Stimulated activated effector memory CD8-positive, alpha-beta T cell treated with anti-CD3 and anti-CD28 coated beads, Interleukin-12 subunit alpha, Interleukin-12 subunit beta, amount 100 ng/mL, for 72 hours (primary cell): ENCODE measurements around the gene ZNF106.

Experiments
- ATAC-seq: fragments of 150-1000 bp; cut with Tn5 transposase; 2 replicates; pipeline ENCODE4 v1.10.0; 2021
- DNase-seq, 2 donors: peaks; one replicate each; pipeline ENCODE4 v3.0.0; 2021 to 2022; ENCODE audit warnings: low spot score in 2 of 2
- H3K27ac Mint-ChIP-seq: one replicate; pipeline ENCODE4 v1.8.0; 2022; ENCODE audit warnings: mild to moderate bottlenecking, mixed read lengths
- H3K36me3 Mint-ChIP-seq: one replicate; pipeline ENCODE4 v1.8.0; 2022; ENCODE audit warnings: mild to moderate bottlenecking, mixed read lengths
- H3K4me1 Mint-ChIP-seq: one replicate; pipeline ENCODE4 v1.8.0; 2022; ENCODE audit warnings: mixed read lengths
- H3K4me3 Mint-ChIP-seq: one replicate; pipeline ENCODE4 v1.8.0; 2022; ENCODE audit warnings: mild to moderate bottlenecking, mixed read lengths
- H3K9me3 Mint-ChIP-seq: one replicate; pipeline ENCODE4 v1.8.0; 2022; ENCODE audit warnings: mixed read lengths

The ZNF106 gene

DNA sequence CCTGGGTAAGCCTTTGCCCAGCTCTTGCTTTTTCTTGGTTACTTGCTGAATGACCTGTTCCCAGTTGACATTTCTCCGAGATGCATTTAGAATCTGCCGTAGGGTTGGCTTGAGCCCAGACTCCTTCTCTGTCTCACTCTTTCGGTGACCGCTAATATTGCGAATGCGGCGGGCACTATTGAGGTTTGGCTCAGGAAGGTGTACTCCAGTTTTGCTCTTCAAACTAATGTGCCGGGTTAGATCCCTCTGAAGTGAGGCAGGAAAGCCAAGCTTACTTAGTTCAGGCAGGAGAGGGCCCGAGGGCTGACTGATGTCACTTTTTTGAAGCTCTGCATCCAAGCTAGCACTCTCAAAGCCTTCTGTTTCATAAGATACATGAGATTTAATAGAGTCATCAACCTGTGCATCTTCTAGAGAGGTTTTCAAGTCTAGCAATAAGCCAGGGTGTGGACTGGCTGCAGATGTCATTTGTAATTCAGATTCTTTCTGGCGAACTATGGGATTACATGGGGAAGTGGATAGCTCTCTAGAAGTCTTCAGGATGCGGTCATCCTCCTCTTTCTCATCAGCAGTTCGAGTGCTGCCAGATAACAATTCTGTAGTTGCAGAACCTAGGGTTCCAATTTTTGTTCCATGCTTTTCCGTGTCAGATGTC lies 41.0 kb downstream of the ZNF106 start:
- H3K27ac Mint-ChIP-seq, result no peak overlapping the region
- peaks cover 7% of the 10 kb centered on the region for H3K4me1 Mint-ChIP-seq
- no peak for ATAC-seq
- H3K9me3 Mint-ChIP-seq, result no peaks in the 10 kb centered on the region
- DNase-seq, result no peak
- no peak overlapping the region for H3K4me3 Mint-ChIP-seq
- H3K36me3 Mint-ChIP-seq, result peaks cover 77% of the 10 kb centered on the region

DNA sequence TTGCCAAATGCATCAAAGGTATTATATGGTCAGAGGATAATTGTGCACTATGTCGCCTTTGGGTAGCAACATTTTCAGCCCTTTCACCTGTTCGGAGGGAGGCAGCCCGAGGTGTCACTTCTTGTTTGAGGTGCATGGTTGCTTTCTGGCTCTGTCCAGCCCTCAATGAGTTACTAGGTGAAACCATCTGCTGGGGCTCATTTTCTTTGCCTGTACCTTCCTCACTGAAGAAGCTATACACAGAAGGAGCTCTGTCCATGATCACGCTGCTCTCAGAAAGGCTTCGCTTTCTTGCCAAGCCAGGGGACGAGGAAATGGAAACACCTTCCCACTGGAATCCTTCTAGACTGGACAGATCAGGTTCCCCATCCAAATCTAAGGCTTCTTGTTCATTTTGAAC lies 42.7 kb downstream of the ZNF106 start:
- peaks cover 7% of the 10 kb centered on the region for H3K4me1 Mint-ChIP-seq
- peaks cover 83% of the 10 kb centered on the region for H3K36me3 Mint-ChIP-seq
- no peak overlapping the region for H3K27ac Mint-ChIP-seq

DNA sequence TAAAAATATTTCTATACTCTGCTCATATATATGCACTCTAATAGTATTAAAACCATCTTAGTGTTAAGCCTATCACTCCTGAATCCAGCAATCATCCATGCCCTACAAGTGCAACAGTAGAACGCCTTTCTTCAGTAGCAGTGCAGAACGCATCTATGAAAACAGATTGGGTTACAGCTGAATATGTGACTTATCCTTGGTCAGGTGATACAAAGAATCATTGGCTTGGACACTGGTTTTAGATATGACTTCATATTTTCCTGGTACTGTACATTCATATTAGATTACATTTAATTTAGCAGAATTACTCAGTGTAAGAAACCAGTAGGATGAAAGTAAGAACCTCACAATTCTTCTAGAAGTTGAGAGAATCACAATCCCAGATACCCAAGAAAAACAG lies 43.3 kb downstream of the ZNF106 start:
- Mint-ChIP-seq H3K4me3 (no peak overlapping the region), H3K4me1 (peaks cover 7% of the 10 kb centered on the region), H3K36me3 (peaks cover 85% of the 10 kb centered on the region), H3K9me3 (no peaks in the 10 kb centered on the region), H3K27ac (no peak overlapping the region)
- DNase-seq (no peak), ATAC-seq (no peak)

More for the DNA sequence above, 42.7 kb downstream of the ZNF106 start:
- no peak for DNase-seq
- Mint-ChIP-seq H3K4me3 (no peak overlapping the region), H3K9me3 (no peaks in the 10 kb centered on the region)
- ATAC-seq, result no peak

DNA sequence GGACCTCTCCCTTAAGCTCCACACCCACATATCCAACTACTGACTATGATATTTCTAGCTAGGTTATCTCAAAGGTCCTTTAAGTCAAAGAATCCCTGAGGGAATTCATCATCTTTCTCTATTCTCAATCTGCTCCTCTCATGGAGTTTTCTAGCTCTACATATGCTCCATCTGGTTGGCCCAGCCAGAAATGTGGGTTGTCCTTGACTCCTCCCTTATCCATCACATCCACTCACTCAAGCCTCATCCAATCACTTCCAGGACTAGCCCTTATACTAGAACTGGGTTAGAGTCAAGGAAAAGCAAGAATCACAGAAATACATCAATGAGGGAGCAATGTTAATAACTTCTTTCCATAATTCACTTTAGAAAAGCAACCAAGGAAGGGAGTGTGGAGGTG lies 45.4 kb downstream of the ZNF106 start:
- no peak overlapping the region for H3K4me3 Mint-ChIP-seq
- H3K4me1 Mint-ChIP-seq, result peaks cover 4% of the 10 kb centered on the region
- H3K36me3 Mint-ChIP-seq, result peaks cover 86% of the 10 kb centered on the region
- no peak overlapping the region for H3K27ac Mint-ChIP-seq
- DNase-seq (no peak), ATAC-seq (no peak)
- H3K9me3 Mint-ChIP-seq, result no peaks in the 10 kb centered on the region

DNA sequence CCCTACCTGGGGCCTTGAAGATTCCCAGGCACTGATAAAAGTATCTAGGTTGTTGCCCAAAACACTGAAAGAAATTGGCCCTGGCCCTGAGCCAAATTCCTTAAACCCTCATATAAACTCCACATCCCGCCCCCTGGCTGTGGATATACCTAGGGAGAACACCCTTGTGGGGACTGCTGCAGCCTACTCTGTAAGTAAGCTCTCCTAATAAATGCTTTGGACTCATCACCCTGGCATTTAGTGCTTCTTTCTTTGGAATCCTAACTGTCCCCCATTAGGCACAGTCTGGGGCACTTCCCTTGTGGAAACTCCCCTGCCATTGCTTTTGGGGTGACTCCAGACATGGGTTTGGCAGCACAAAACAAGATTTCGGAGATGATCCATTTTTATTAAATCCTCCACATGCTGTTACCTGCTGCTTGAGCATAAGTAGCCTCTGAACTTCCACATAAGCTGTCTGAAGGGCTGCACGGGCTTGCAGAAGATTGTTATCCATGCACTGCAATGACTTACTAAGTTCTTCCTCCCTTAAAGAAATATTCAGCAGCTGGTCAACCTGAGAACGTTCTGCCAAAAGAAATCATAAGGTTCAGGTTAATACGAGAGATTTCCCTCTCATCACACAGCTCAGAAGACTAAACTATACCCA lies 46.4 kb downstream of the ZNF106 start:
- Mint-ChIP-seq H3K4me1 (no peaks in the 10 kb centered on the region), H3K36me3 (peaks cover 90% of the 10 kb centered on the region), H3K9me3 (no peaks in the 10 kb centered on the region), H3K27ac (peak overlapping the region; percentile 32), H3K4me3 (no peak overlapping the region)
- DNase-seq (no peak), ATAC-seq (no peak)

DNA sequence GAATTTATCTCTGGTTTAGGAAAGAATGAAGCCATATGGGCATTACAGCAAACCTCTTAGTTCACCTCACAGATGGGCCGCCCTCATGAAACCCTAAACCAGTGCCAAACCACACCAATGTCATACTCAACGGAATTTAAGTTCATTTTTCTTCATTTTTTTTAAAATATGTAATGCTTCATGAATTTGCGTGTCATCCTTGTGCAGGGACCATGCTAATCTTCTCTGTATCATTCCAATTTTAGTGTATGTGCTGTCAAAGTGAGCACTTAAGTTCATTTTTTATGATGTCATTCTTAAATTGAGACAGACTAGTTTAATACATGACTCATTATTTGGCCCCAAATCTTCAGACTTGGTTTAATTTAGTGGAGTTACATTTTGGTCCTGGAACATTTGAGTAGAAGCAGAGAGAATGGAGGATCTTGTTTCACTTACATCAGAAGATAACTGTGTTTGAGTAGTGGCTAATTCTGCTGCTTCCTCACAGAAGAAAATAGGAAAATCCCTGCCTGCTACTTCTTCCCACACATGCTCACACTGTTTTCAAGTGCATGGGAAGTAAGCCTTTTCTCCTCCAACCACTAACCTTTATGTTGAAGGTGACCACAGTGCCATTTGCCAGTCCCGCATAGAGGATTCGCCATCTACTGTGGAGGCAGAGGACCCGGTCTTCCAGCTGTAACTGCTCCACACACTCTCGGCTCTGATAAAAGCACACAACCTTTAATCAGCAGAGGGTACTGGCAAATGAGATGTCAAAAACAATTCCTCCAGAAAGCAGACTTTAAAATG lies 63.3 kb downstream of the ZNF106 start:
- H3K36me3 Mint-ChIP-seq, result peaks cover 100% of the 10 kb centered on the region
- H3K4me1 Mint-ChIP-seq, result no peaks in the 10 kb centered on the region
- no peak for ATAC-seq
- no peaks in the 10 kb centered on the region for H3K9me3 Mint-ChIP-seq
- no peak for DNase-seq
- H3K27ac Mint-ChIP-seq, result peak overlapping the region; percentile 1
- H3K4me3 Mint-ChIP-seq, result no peak overlapping the region

DNA sequence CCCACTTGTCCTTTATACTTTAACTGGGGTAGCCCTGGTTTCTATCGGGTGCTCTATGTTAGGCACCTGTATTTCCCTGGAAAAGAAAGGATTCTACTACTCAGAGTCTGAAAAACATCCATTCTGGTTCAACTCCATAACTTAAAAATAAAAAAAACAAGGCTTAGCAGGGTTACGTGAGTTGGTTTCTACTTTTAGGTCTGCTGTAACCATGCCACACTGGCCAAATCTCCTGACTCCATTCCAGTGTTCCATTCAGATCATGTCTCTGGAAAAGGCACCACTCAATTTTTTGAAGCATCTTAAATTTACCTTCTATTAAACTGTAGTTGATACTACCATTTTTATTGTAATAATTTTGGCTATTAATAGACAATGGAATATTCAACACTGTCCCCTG lies 69.6 kb downstream of the ZNF106 start:
- ATAC-seq, result no peak
- DNase-seq, result no peak
- Mint-ChIP-seq H3K9me3 (no peaks in the 10 kb centered on the region), H3K27ac (no peak overlapping the region), H3K4me3 (no peak overlapping the region), H3K4me1 (no peaks in the 10 kb centered on the region), H3K36me3 (peaks cover 100% of the 10 kb centered on the region)

DNA sequence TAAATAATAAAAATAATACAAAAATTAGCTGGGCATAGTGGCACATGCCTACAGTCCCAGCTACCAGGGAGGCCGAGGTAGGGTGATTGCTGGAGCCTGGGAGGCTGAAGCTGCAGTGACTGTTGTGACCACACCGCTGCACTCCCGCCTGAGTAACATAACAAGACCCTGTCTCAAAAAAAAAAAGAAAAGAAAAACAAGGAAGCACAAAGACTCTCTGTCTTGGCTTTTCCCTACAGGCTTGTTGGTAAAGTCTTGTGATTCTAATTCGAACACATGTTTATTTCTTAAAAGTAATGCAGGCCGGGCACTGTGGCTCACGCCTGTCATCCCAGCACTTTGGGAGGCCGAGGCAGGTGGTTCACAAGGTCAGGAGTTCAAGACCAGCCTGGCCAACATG lies 71.6 kb downstream of the ZNF106 start:
- Mint-ChIP-seq H3K4me3 (no peak overlapping the region), H3K36me3 (peaks cover 99% of the 10 kb centered on the region), H3K27ac (no peak overlapping the region), H3K4me1 (no peaks in the 10 kb centered on the region), H3K9me3 (no peaks in the 10 kb centered on the region)
- DNase-seq (no peak), ATAC-seq (no peak)

DNA sequence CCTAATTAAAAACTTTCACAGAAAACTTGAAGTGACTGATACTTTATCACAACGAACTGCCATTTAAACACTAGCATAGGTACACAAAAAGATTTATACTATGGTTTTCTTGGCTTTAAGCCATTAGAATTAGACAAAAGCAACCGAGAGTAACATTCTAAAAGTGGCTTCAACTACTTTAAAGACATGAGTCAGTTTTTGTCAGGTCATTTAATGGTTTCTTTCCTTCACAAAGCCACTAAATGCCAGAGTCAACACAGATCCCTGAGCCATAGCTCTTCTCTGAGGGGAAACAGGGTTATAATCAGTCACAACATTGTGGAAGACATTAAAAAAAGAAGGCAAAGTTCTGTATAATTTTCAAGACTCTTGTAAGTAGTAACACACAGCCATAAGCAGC lies 77.0 kb downstream of the ZNF106 start:
- no peaks in the 10 kb centered on the region for H3K9me3 Mint-ChIP-seq
- H3K4me1 Mint-ChIP-seq, result no peaks in the 10 kb centered on the region
- peaks cover 56% of the 10 kb centered on the region for H3K36me3 Mint-ChIP-seq
- no peak overlapping the region for H3K4me3 Mint-ChIP-seq
- H3K27ac Mint-ChIP-seq, result no peak overlapping the region
- no peak for DNase-seq
- ATAC-seq, result no peak

DNA sequence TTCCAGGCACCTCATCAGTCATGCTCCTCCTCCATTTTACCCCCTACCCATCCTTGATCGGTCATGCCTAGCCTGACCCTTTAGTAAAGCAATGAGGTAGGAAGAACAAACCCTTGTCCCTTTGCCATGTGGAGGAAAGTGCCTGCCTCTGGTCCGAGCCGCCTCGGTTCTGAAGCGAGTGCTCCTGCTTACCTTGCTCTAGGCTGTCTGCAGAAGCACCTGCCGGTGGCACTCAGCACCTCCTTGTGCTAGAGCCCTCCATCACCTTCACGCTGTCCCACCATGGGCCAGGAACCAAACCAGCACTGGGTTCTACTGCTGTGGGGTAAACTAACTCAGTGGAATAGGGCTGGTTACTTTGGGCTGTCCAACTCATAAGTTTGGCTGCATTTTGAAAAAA lies 79.1 kb downstream of the ZNF106 start:
- DNase-seq (no peak), ATAC-seq (no peak)
- H3K27ac Mint-ChIP-seq, result no peak overlapping the region
- peaks cover 36% of the 10 kb centered on the region for H3K36me3 Mint-ChIP-seq
- H3K4me3 Mint-ChIP-seq, result no peak overlapping the region
- H3K9me3 Mint-ChIP-seq, result no peaks in the 10 kb centered on the region
- no peaks in the 10 kb centered on the region for H3K4me1 Mint-ChIP-seq

DNA sequence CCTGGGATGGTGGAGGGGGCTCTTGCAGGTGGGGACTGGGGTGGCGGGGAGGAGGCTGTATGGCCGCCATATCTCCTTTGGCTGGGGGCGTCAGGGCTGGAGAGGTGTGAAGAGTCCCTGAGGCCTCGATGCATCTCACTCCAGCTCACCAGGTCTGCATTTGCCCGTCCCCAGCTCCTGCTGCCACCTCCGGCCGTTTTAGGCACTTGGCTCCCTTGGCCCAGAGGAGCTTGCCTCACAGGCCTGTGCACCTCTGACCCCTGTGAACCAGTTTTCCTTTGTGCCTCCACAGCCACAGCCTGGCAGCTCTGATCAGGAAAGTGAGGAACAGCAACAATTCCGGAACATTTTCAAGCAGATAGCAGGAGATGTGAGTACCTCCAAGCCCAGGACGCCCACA lies 81.9 kb downstream of the ZNF106 start:
- ATAC-seq (no peak), DNase-seq (no peak)
- Mint-ChIP-seq H3K36me3 (peaks cover 12% of the 10 kb centered on the region), H3K4me1 (no peaks in the 10 kb centered on the region), H3K4me3 (no peak overlapping the region), H3K27ac (no peak overlapping the region), H3K9me3 (no peaks in the 10 kb centered on the region)

DNA sequence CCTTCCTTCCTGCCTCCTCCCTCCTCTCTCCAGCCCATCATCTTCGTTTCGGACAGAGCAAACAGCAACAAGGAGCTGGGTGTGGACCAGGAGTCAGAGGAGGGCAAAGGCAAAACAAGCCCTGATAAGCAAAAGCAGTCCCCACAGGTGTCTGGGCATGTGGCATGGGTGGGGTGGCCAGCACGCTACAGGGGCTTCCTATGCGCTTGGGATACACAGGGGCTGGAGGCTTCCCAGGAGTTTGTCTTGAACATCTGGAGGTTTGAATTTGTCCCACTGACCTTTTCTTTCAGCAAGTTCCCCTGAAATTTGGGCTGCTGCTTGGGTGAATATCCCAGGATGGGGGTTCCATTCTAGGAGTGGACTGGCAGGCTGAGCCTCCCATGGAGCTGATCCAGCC lies 82.8 kb downstream of the ZNF106 start:
- DNase-seq (no peak), ATAC-seq (no peak)
- Mint-ChIP-seq H3K9me3 (no peaks in the 10 kb centered on the region), H3K4me3 (no peak overlapping the region), H3K27ac (peak overlapping the region; percentile 2), H3K36me3 (peaks cover 6% of the 10 kb centered on the region), H3K4me1 (peaks cover 3% of the 10 kb centered on the region)

DNA sequence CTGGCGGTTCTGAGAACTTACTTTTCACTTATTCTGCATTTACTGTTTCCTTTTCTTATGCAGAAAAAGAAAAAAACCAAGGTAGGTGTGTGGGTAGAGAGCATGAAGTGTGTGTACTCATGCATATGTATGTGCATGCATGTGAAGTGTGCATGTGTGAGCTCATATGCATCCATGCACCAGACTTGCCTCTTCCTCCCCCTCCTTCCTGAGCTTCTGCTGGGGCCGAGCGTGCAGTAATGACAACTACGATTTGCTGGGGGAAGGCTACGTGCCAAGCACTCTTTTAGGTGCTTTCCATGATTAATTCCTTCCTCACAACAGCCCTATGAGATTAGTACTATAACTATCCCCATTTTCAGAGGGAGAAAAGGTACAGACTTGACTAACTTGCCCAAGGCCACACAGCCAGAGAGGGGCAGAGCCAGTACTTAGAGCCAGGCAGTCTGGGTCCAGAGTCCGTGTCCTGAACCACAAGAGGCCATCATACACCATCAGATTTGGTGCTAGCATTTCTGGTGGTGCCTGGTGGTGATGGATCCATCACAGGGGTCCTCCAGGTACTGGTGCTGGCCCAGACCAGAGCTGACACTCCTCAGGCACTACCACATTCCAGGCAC lies 85.0 kb downstream of the ZNF106 start:
- peaks cover 25% of the 10 kb centered on the region for H3K4me1 Mint-ChIP-seq
- H3K4me3 Mint-ChIP-seq, result no peak overlapping the region
- H3K27ac Mint-ChIP-seq, result no peak overlapping the region
- ATAC-seq (no peak), DNase-seq (no peak)
- H3K36me3 Mint-ChIP-seq, result peaks cover 2% of the 10 kb centered on the region
- H3K9me3 Mint-ChIP-seq, result no peaks in the 10 kb centered on the region

DNA sequence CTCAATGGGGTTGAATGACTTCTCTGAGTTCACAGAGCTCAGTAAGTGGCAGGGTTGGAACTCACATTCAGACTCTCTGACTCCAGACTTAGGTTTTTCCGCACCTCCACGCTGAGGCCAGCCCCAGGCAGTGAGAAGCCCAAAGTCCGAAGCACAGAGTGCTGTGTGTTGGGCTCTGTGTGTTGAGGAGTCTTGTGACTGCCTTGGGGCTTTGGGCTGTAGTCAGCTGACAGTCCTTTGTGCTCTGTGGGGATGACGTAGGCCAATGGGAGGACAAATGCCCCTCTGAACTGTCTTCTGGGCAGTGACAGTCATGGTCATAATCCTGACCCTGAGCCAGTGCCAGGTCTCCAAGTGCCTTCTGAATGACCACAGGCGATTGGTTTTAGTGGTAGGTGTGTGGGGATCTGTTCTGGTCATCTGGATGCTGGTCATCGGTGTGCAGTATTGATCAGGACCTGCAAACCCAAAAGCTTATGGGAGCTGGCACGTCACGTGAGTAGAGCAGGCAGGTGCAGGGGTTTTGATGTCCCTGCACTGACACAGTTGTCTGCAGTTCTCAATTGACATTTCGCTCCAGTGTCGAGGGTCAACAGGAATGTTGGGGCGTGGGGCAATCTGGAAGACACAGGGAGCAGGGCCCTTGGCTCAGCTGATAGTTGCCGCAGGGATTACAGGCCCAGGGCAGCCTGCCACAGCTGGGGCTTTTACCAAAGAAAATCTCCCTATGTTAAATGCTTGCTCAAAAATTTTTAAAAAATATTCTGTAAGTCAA lies 86.3 kb downstream of the ZNF106 start:
- Mint-ChIP-seq H3K36me3 (no peaks in the 10 kb centered on the region), H3K4me1 (peaks cover 27% of the 10 kb centered on the region), H3K27ac (no peak overlapping the region), H3K9me3 (no peaks in the 10 kb centered on the region), H3K4me3 (no peak overlapping the region)
- DNase-seq (no peak), ATAC-seq (no peak)

DNA sequence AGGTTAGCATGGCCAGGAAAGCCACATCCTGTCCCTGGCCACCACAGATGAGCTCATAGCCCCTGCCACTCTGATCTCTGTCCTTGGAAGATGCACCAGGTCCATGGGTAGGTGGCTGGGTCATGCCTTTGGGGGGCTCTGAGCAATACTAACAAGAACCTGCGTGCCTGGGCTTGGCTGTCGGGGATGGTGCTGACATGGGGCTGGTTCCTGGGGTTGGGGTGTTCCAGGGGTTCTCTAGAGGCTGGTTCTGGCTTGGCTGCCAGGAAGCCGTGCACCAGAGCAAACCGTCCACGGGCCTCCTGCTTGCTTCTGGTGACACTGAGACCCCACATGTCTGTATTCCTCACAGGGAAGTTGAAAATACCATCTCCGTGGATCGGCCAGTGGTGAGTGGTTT lies 87.6 kb downstream of the ZNF106 start:
- Mint-ChIP-seq H3K9me3 (no peaks in the 10 kb centered on the region), H3K4me1 (peaks cover 27% of the 10 kb centered on the region), H3K27ac (peak overlapping the region; percentile 64), H3K4me3 (no peak overlapping the region), H3K36me3 (no peaks in the 10 kb centered on the region)
- no peak for DNase-seq
- no peak for ATAC-seq
